HUES64 (cell line): ENCODE data around the gene NME1. TPM values are rescaled to one million over a fixed set of nuclear protein-coding genes. Genes with fewer than 3 reads are reported as not detected.
"Not testable (repeated sequence)": the region's sequence is repeated elsewhere in the genome, so short reads cannot be mapped to it uniquely, and the experiment has no call there.

Experiments used
- H3K27ac ChIP-seq: 2 replicates; pipeline ENCODE4 v1.7.0; 2013; ENCODE audit warnings: low read depth, low read length, inconsistent platforms
- H3K27me3 ChIP-seq: 2 replicates; pipeline ENCODE4 v1.6.1; 2013; ENCODE audit warnings: mild to moderate bottlenecking, low read length; ENCODE audit not compliant: insufficient read depth
- H3K36me3 ChIP-seq: 2 replicates; pipeline ENCODE4 v1.6.1; 2013; ENCODE audit warnings: mild to moderate bottlenecking, low read length; ENCODE audit not compliant: insufficient read depth
- H3K4me1 ChIP-seq: 2 replicates; pipeline ENCODE4 v1.6.1; 2013; ENCODE audit warnings: mild to moderate bottlenecking, low read length, moderate library complexity; ENCODE audit not compliant: insufficient read depth
- H3K4me3 ChIP-seq: 2 replicates; pipeline ENCODE4 v1.5.1; 2013; ENCODE audit warnings: mild to moderate bottlenecking, low read length, moderate library complexity
- H3K9ac ChIP-seq: 2 replicates; pipeline ENCODE4 v1.6.1; 2013; ENCODE audit warnings: mild to moderate bottlenecking, low read depth, low read length
- H3K9me3 ChIP-seq: 2 replicates; pipeline ENCODE4 v1.6.1; 2013; ENCODE audit warnings: low read depth, low read length; ENCODE audit not compliant: insufficient read depth
- WGBS: fragments of 150-250, 120-280 bp; methylation state at CpG from one replicate; pipeline ENCODE4 v1.1.7; 2013; ENCODE audit warnings: missing lambda C conversion rate; 5-methylcytosine and 5-hydroxymethylcytosine counted together
- polyA plus RNA-seq, 2 experiments: library from polyadenylated mRNA; stranded (reverse); fragments of 50-300 nt; gene quantifications; one replicate each; pipeline ENCODE4 v1.2.3, GENCODE V29; 2013

The NME1 gene
- polyA plus RNA-seq (2013, experiment 1 of 2) = 229 TPM
- 203 TPM for polyA plus RNA-seq (2013, experiment 2 of 2)

DNA sequence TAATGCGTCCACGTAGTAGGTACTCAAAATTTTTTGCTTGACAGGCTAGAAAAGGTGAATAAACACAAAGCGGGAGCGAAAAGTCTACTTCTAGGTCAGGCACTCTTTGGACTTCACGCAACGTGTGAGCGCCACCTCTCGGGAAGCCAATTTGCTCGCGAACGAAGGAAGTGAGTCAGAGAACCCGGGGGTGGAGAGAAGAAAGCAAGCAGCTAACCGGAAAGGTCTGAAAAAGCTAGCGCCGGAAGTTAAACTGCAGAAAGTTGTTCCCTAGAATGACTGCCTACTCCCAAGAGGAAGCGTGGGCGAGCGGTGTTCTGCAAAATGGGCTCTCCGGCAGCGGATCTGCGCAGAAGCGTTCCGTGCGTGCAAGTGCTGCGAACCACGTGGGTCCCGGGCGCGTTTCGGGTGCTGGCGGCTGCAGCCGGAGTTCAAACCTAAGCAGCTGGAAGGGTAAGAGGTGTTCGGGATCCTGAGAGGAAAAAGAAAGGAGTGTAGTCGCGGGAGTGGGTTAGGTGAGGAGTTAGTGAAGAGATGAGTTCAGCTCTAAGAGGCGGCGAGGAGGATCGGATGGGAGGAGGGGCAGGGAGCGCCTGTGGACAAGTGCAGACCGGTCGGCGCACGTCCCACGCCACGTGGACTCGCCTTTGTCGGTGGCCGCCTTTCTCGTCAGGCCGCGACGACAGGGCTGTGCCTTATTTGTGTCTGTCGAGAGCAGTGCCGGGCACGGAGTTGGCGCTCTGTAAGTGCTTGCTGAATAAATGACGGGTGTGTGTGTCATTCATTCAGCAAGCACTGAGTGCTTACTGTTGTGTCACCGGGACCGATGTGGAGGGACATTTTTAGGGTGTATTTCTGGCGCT is at the start of gene NME1:
TSS of gene NME1 (plus strand) at position 350 of the 863 bp plus-strand sequence. CDS start 2,096 bp downstream, outside the sequence.
- peak within 1 kb of the TSS; percentile 69 for H3K27ac ChIP-seq
- peak within 1 kb of the TSS; percentile 95 for H3K9ac ChIP-seq
- H3K4me3 ChIP-seq = peak within 1 kb of the TSS; percentile 87
- no peaks in the 10 kb centered on the region for H3K27me3 ChIP-seq
- no peaks in the 10 kb centered on the region for H3K9me3 ChIP-seq
- peaks cover 13% of the 10 kb centered on the region; the same call in 1 of the 2 replicates for H3K4me1 ChIP-seq
- H3K36me3 ChIP-seq = peaks cover 29% of the 10 kb centered on the region
- WGBS = under 1% methylated on average over 60 of the region's 60 CpGs

DNA sequence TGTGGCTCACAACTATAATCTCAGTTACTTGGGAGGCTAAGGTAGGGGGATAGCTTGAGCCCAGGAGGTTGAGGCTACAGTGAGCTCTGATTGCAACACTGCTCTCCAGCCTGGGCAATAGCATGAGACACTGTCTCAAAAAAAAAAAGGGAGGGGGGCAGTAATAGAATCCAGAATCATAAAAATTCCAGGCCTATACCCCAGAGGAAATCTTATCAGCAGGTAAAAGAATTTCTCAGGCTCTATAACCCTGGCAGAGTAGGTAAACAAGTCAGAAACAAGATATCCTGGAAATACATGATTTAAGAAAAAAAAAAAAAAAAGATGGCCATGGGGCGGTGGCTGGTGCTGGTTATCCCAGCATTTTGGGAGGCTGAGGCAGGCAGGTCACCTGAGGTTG is 45.6 kb upstream of the NME1 start:
- Histone ChIP-seq H3K4me3 (no peak overlapping the region), H3K9me3 (no peaks in the 10 kb centered on the region), H3K9ac (no peak overlapping the region), H3K27ac (no peak overlapping the region), H3K36me3 (no peaks in the 10 kb centered on the region), H3K4me1 (no peaks in the 10 kb centered on the region), H3K27me3 (no peaks in the 10 kb centered on the region)
- WGBS = 100% methylated on average over 1 of the region's 1 CpG

DNA sequence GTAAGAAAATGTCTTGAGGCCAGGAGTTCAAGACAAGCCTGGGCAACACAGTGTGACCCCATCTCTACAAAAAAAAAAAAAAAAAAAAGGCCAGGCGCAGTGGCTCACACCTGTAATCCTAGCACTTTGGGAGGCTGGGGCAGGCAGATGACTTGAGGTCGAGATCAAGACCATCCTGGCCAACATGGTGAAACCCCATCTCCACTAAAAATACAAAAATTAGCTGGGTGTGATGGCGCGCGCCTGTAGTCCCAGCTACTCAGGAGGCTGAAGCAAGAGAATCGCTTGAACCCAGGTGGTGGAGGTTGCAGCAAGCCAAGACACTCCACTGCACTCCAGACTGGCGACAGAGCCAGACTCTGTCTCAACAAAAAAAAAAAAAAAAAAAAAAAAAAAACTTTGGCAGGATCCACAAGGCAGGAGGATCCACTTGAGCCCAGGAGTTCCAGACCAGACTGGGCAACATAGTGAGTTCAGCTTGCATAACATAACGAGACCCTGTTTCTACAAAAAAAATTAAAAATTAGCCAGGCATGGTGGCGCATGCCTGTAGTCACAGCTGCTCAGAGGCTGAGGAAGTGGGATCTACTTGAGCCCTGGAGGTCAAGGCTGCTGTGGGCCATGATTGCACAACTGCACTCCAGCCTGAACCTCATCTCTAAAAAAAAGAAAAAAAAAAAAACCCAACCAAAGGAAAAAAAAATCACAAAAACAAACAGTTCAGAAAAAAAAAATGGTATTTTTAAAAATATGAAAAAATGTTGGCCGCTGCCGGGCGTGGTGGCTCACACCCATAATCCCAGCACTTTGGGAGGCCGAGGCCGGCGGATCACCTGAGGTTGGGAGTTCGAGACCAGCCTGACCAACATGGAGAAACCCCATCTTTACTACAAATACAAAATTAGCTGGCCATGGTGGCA is 40.8 kb upstream of the NME1 start:
- H3K4me1 ChIP-seq, H3K27ac ChIP-seq: not testable (repeated sequence)
- WGBS = 97% methylated on average over 16 of the region's 16 CpGs

DNA sequence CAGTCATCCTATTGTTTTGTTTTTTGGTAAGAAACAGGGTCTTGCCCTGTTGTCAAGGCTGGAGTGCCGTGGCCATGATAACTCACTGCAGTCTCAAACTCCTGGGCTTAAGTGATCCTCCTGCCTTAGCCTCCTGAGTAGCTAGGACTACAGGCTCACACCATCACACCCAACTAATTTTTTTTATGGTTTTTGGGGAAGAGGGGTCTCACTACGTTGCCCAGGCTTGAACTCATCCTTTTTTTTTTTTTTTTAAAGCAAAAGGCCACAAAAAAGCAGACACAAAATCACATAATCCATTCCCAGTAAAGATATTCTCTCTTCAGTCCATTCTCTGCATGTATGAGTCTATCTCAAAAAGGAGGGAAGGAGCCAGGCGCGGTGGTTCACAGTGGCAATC is 38.2 kb upstream of the NME1 start:
- no peaks in the 10 kb centered on the region for H3K27me3 ChIP-seq
- no peaks in the 10 kb centered on the region for H3K36me3 ChIP-seq
- peaks cover 8% of the 10 kb centered on the region; the same call in 1 of the 2 replicates for H3K4me1 ChIP-seq
- no peak overlapping the region for H3K27ac ChIP-seq
- H3K4me3 ChIP-seq = no peak overlapping the region
- 96% methylated on average over 4 of the region's 4 CpGs for WGBS
- no peaks in the 10 kb centered on the region for H3K9me3 ChIP-seq
- no peak overlapping the region for H3K9ac ChIP-seq

More for the DNA sequence above, 40.8 kb upstream of the NME1 start:
- H3K4me3 ChIP-seq, H3K27me3 ChIP-seq, H3K9me3 ChIP-seq, H3K9ac ChIP-seq, H3K36me3 ChIP-seq: not testable (repeated sequence)

DNA sequence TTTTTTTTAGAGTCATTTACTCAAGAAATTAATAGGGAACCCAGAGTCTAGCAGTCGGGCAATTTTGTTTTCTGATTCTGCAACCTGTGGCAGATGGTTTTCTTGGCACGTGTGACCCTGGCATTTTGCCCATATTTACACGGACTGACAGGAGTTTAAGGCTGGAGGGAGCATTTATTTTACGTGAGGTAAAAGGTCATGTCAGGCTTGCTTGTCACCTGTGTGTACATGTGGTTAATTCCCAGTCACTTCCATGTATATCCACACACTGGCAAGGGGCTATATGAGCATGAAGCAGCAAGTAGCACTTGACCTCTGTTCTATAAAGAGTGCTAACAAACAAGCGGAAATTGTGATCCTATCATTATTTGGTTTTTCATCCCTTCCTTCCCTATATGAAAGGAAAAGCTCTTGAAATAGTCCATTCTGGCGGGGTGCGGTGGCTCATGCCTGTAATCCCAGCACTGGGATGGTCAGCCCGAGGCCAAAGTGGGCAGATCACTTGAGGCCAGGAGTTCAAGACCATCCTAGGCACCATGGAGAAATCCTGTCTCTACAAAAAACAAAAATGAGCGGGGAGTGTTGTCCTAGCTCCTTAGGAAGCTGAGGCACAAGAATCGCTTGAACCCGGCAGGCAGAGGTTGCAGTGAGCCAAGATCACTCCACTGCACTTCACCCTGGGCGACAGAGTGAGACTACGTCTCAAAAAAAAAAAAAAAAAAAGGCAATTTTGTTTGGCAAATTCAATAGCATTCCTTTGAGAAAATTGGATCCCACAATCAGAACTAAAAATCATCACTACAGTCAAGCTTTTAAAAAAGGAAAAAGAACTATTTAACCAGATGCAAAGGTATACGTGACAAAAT is 34.8 kb upstream of the NME1 start:
- Histone ChIP-seq H3K4me3 (peak overlapping the region; percentile 100), H3K4me1 (peaks cover 8% of the 10 kb centered on the region; the same call in 1 of the 2 replicates), H3K27ac (no peak overlapping the region), H3K36me3 (no peaks in the 10 kb centered on the region), H3K9ac (no peak overlapping the region), H3K9me3 (no peaks in the 10 kb centered on the region), H3K27me3 (no peaks in the 10 kb centered on the region)
- WGBS = 94% methylated on average over 13 of the region's 14 CpGs

DNA sequence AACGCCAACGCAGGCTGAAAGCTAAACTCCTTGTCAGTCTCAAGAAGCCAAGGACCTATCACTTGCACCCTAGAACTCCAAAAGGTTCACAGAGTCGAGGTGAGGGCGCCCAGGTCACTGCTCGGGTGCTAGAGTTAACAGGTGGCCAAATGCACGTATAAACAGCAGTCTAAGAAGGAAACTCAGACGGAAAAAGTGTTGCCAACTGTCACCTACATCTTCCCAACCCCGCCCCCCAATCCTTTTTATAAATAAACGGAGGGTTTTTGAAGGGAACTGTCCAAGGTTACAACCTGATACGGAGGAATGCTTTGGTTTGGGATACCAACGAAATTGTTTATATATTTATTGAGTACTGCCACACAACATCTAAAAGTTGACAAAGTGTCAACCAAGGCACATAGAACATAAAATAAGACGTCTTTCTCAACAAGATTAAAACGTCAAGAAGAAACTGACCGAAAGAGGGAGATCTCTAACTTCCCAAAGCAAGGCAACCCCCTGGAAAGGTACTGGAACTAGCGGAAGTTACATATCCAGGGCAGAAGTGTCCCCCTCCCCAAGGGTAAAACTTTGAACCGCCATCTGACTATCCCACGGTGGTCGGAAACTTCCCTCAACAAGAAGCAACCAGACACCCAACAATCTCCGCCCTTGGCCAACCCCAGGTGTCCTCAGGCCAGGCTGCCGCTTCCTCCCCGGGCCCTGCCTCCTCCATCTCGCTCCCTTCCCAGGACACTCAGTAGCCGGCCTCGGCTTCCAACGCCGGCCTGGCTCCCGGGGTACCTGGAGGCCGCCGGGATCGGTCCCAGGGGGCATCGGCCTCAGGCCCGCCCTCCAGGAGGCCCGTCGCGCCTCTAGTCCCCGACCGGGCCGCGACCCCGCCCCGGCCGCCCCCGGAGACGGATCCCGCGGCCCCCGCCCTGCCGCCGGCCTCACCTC is 33.7 kb upstream of the NME1 start:
- Histone ChIP-seq H3K27me3 (no peaks in the 10 kb centered on the region), H3K36me3 (no peaks in the 10 kb centered on the region), H3K27ac (peak overlapping the region; percentile 84; the same call in 1 of the 2 replicates), H3K4me1 (peaks cover 8% of the 10 kb centered on the region; the same call in 1 of the 2 replicates), H3K9me3 (no peaks in the 10 kb centered on the region), H3K9ac (peak overlapping the region; percentile 78), H3K4me3 (peak overlapping the region; percentile 100)
- 5% methylated on average over 45 of the region's 49 CpGs for WGBS

DNA sequence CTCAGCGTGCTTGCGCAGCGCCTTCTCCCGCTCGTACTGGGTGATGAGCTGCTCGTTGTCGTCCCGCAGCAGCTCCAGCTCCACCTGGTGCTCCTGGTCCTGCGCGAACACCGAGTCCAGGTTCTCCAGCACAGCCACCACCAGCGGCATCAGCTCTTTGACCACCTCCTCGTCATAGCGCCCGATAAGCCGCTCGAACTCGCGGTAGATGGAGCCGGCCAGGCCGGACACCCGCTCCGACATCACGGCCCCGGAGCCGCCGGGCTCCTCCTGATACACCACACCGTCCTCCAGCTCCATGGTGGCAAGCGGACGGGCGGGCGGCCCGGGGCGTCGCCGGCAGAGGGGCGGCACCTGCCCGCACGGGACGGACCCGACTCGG is 33.0 kb upstream of the NME1 start:
- Histone ChIP-seq H3K4me1 (peaks cover 8% of the 10 kb centered on the region; the same call in 1 of the 2 replicates), H3K9me3 (no peaks in the 10 kb centered on the region), H3K4me3 (peak overlapping the region; percentile 100), H3K27me3 (no peaks in the 10 kb centered on the region), H3K27ac (peak overlapping the region; percentile 84; the same call in 1 of the 2 replicates), H3K9ac (peak overlapping the region; percentile 78), H3K36me3 (no peaks in the 10 kb centered on the region)
- WGBS = under 1% methylated on average over 42 of the region's 42 CpGs

DNA sequence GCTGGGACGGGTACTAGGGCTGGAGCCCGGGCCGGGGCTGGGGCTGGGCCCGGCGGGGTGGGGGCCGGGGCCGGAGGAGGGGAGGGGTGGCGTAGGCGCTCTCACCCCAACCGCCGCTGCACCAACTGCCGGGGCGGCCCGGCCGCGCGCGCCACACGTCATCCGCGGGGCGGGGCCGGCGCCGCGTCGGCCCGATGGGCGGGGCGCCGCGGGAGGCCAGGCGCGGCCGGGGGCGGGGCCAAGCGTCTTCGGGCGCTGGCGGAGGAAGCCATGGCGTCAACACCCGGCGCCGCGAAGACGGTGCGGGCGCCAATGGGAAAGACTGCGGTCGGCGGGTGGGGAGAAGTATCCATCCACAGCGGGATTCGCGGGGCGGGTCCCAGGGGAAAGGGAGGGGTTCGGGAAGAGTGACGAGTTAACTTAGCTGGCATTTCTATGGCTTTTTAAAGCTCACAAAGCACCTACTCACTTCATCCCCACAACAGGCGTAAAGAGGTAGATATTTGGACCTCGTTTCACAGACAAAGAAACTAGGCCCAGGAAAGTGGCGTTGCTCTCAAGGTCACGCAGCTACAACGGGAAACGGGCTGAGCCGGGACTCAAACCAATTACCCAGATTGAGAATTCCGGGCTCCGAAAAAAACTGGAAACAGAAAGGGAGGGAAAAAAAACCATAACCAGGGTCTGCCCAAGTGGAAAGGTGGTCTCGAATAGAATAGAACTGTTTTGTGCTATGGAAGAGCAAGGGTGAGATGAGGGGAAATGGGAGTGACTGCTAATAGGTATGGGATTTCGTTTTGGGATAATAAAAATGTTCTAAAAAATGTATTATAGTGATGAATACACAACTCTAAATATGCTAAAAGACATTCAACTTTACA is 32.4 kb upstream of the NME1 start, which contains the start of gene SPAG9:
TSS of gene SPAG9 (minus strand) at position 130 of the 881 bp plus-strand sequence. CDS start 212 bp downstream, outside the sequence.
- Histone ChIP-seq H3K4me1 (peaks cover 8% of the 10 kb centered on the region; the same call in 1 of the 2 replicates), H3K36me3 (no peaks in the 10 kb centered on the region), H3K27me3 (no peaks in the 10 kb centered on the region), H3K27ac (peak within 1 kb of the TSS; percentile 86; the same call in 1 of the 2 replicates), H3K9me3 (no peaks in the 10 kb centered on the region), H3K4me3 (peak within 1 kb of the TSS; percentile 100), H3K9ac (peak within 1 kb of the TSS; percentile 78)
- under 1% methylated on average over 63 of the region's 68 CpGs for WGBS
